SKM-1 treated with dmso at 0.1 percent for 144 hours (cell line): ENCODE results near the gene SLFN12L.
A peak's percentile ranks its signal among the peaks of the same experiment; 100 is the strongest.
"Not testable (repeated sequence)": the region's sequence is repeated elsewhere in the genome, so short reads cannot be mapped to it uniquely, and the experiment has no call there.

ENCODE experiments used
- DNase-seq: peaks from one replicate; lab custom pipeline; 2025; ENCODE audit not compliant: unreplicated experiment; lab: John Stamatoyannopoulos, UW

SLFN12L gene

DNA sequence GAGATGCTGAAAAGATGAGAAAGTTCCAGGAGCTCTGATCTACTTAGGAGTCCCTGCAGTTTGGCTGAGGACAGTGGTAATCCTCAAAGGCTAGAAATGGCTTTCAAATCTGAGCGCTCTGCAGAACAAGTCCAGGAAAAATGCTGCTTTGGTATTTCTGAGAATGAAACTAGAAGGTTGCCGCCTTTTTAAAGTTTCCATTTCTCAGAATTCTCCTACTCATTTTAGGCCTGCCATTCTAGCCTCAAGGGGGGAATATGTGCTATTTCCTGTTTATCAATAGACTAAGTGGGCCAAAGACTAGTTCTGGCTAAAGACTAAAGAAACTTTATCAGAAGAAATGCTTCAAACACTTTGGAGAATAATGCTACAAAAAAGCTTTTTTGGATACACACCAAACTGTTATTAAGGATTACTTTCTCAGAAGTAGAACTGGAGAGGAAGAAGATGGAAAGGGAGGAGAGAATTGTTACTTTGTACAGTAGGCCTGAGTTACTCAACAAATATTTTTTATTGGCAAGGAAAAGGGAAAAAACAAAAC lies at the start of gene SLFN12L:
TSS of gene SLFN12L (minus strand) at position 78 of the 541 bp plus-strand sequence. CDS start 15,314 bp downstream, outside the sequence.
- no peak for DNase-seq

DNA sequence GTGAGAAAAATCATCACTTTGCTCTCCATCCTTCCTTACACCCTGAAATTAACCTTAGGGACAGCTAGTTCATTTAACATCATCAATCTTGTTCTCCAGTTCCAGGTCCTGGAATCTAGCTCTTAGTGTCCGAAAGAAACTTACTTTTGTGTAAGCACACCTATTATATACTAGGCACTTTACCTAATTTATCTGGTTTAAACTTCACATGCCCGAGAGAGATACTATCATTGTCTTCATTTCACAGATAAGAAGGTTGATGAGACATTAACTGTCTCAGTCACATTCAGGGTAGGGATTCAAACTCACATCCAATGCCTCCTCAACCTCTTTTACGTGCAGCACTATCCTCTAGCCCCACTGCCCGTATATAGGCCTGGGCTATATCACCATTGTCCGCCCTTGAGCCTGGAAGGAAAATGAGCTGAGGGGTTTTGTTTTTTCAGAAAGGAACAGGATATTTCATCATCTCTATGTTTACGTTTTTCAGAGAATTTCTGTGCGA lies 49.1 kb upstream of the SLFN12L start:
- DNase-seq: no peak

DNA sequence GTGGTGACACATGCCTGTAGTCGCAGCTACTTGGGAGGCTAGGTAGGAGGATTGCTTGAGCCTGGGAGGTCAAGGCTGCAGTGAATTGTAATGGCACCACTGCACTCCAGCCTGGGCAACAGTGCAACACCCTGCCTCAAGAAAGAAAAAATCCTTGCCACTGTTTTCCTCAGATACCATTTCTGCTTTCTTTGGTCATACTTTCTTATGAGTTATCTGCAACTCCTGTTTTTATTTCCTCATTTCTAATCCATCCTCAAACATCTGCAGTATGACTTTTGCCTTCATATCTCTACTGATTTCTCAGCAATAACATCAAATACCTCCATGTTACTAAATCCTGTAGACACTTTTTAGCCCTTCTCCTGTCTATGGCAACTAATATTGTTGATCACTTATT lies 46.6 kb upstream of the SLFN12L start:
- peak; percentile 8 for DNase-seq

DNA sequence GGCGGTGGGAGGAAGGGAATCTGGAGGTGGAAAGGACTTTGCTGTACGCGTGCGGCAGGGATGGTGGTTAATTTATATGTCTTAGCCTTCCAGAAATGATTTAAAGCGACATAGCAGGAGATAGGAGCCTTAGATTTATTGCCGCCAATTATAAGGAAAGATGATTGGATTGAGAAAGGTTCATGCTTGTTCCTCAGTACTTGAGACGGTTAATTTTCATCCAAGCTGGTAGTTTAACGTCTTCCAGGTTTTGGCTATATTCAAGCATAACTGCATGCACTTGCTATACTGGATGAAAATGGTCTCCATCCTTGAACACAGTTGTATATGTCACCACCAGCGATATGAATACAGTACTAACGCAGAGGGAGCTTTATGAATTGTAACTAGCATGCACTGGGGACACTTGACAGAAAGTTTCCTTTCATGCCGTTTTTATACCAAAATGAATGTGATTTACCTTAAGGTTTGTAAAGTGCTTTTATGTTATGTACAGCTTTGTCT lies 41.5 kb upstream of the SLFN12L start:
- no peak for DNase-seq

DNA sequence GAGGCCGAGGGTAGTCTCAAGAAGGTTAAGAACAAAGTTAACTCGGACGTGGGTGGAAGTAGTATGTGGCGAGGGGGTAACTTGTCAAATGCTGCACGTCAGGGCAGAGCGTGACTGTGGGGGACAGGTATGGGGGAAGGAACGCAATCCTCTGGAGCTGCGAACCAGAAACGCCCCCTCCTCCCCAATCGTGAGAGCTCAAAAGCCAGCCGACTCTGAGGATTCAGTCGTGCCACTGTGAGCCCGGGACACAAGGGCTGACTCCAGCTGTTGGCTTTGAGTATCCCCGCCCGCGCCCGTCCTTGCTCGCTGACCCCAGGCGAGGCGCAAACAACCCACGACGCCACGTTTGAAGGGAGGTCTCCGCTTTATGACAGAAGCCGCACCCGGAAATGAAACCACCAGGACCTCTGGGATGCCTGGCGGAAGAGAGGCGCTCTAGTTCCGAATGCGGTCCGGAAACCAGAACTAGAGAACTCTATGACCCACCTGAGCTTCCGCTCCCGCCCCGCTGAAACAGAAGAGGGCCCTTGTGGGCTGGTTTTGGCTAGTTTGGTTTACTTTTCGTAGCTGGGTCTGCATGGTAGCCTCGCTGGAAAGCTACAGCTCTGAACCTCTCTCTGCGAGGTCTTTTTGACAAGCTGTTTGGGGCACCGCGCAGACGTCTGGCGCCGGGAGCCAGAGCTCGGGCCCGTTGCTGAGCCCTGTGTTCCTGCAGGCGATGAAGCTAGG lies 40.9 kb upstream of the SLFN12L start, which contains the start of gene PEX12:
TSS of gene PEX12 (minus strand) at position 375 of the 732 bp plus-strand sequence. CDS start 550 bp downstream, outside the sequence.
- peak; percentile 70 for DNase-seq

DNA sequence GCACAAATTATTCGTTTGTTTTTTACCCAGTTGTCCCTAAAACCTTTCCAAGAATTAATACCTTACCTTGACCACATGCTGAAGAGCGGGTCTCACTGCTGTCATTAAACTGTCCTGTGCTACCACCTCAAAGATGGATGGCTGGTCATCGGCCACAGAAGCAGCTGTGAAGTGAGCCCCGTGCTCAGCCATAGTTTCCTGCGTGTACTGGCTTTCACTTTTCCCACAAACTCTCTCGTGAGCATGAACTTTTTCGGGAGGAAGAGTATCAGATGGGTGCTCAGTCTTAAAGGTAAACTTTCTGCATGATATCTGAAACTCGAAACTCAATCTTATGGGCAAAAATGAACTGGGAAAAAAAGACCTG lies 40.3 kb upstream of the SLFN12L start:
- no peak for DNase-seq

DNA sequence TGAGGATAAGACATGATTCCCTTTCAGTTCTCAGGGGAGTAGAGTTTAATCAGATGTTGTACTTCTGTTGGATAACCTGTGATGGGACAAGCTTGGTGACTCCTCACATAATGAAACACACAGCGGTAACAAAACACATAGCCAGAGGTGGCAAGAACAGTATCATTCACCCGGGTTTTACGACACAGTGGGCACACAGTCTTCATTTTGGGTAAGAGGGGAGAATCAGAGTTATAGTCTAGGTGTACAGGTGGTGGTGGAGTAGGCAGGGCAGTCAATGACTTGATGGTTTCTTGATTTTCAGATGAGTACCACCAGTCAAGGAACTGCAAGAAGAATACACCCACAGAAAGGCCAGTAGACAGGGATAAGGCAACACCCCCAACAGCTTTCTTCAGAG lies 38.3 kb upstream of the SLFN12L start:
- no peak for DNase-seq

DNA sequence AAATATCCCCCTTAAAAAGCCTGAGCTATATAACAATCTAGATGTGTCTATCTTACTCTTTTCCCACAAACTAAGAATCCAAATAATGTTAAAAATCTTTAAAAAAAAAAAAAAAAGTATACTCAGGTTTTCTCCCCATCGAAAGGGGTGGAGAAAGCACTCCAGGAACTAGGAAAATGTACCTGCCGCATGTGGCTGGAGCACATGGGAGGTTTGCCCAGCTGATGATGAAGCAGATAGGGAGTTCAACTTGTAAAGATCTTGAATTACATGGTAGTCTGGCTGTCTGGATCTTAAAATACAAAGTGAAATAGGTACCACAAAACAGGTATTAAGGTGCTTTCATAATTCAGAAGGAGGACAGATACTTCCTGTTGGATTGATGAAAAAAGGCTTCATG lies 31.9 kb upstream of the SLFN12L start:
- no peak for DNase-seq

DNA sequence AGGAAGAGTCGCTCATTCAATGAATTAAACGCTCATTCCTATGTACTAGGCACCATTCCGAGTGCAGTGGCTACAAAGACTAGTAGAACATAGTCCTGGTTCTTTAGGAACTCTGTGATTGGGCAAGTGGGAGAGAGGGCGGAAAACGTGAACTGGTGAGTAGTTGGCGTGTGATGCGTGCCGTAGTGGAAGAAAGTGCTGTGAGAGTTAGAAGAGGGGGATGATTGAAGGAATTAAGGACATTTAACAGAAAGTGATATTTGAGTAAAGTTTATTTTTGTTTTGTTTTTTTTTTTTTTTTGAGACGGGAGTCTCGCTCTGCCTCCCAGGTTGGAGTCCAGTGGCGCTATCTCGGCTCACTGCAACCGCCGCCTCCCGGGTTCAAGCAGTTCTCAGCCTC lies 31.1 kb upstream of the SLFN12L start:
- DNase-seq: no peak

DNA sequence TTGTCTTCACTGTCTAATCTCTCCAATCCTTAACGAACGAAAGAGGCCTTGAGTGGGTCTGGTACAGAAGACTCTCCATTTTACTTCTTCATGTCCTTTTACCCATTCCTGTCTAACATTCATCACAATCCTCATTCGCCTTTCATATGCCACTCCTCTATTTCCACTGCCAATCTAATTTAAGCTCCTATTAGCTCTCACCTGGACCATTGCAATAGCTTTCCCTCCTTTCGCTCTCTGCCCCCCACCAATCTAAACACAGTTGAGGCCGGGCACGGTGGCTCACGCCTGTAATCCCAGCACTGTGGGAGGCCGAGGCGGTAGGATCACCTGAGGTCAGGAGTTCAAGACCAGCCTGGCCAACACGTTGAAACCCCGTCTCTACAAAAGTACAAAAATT lies 29.5 kb upstream of the SLFN12L start:
- DNase-seq: no peak

DNA sequence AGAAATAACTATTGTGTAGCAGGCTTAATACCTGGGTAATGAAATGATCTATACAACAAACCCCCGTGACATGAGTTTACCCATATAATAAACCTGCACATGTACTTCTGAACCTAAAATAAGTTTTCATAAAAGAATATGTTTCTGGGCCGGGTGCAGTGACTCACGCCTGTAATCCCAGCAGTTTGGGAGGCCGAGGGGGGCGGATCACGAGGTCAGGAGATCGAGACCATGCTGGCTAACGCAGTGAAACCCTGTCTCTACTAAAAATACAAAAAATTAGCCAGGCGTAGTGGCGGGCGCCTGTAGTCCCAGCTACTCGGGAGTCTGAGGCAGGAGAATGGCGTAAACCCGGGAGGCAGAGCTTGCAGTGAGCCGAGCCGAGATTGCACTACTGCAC lies 25.7 kb upstream of the SLFN12L start:
- not testable (repeated sequence) for DNase-seq

DNA sequence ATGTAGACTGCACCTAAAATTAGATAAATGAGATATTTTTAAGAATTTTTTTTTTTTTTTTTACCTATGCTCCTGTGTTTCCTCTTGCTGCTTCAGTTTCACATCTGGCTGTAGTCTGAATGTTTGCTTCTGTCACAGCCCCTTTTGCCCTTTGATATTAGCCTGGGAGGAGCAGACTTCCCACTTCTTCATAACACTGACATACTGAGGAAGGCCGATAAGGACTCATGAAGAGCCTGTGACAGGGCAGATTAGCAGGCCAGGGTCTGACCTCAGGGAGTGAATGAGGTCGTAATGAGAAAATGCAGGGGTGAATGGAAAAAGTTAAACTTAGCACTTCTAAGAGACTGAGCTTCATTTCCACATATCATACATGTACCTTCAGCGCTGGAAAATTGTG lies 23.2 kb upstream of the SLFN12L start, which contains the start of gene SLFN14:
TSS of gene SLFN14 (minus strand) at position 117 of the 400 bp plus-strand sequence. CDS start 2,757 bp downstream, outside the sequence.
- DNase-seq: no peak

DNA sequence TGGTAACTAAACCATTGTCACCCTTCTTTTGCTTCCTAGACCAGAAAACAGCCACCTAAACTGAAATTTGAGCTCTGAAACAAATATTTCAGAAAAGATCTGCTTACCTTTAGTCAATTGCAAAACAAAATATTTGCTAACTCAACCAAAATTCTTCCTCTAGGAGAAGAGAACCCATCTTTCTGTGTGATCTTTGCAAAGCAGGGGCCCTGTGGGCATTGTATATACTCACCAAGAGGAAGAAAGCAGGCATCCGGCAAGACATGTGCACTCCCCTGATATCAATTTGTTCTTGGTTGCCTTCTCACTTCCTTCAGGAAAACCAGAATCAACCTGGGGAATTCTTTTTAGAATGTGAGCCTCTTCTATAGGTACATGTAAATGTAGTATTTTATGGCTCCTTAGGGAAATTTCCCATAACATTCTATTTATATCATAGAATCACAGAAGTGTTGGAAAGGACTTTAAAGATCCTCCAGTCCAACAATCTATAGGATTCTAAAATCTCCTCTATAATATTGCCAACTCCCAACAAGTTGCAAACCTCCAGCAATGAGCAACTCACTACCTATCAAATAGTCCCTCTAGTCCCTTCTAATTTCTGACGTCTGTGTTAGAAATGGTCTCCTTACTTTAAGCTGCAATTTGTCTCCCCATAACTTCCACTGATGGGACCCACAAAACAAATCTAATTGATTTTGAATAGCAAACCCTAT lies 22.2 kb upstream of the SLFN12L start:
- DNase-seq: no peak

DNA sequence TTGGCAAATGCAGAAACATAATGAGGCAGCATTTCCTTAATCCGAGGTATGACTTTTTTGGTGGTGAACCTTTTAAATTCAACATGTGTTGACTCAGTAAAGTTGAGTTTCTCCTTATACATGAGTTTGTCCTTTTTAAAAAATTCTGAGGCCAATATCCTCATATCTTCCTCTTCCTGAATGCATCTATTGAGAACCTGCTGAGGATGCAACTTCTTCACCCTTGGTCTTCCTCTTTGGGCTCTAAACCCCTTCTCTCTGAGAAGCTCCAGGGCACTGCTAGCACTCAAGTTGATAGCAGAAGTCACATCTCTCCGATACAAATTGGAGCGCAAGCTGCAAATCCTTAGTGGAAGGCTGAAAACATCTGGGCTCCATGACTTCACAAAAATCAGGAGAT lies 19.9 kb upstream of the SLFN12L start:
- DNase-seq: no peak

DNA sequence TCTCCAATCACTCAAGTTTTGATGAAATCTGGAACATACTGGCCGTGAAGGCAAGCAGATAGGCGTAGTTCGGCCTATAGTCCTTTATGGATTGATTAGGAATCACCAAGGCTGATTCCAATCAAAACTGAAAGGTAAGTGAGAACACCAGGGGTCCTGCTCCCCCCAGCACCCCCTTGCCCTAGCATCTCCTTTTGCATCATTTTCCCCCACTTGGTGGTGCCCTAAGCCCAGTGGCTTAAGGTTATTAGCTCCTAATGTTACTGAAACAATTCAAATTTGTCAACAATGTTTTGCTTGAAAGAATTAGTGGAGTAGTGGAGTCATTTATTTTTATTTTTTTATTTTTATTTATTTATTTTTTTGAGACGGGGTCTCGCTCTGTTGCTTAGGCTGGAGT lies 18.2 kb upstream of the SLFN12L start:
- DNase-seq: no peak

DNA sequence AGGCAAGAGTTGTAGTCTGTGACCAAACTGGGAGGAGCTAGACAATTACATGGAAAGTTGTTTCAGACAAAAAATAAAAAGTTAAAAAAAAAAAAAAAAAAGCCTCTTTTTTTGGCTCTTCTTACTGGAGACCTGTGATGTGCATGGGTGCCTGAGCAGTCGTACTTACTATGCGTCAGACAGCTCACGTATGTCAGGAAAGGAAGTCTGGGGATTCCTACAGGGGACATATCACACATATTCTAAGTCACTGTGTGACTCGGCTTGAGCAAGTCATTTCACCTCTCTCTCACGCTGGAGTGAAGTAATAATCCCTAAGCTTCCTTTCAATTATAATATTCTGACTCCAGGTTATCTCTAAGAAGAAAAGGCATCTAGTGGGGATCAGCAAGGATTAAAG lies 17.2 kb upstream of the SLFN12L start:
- no peak for DNase-seq

DNA sequence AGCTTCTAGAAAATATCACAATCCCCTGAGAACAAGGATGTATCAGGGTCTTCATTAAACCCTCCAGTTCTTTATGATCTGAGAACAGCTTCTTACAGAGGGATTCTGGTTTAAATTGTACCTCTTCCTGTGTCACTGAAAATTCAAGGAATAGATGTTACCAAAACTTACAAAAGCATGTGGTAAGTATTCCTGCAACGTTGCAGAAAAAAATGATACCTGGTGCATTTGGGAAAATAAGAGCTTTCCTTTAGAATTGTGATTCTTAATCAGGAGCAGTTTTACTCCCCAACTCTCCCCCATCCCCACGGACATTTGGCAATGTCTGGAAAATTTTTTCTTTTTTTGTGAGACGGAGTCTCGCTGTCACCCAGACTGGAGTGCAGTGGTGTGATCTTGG lies 15.8 kb upstream of the SLFN12L start:
- DNase-seq: no peak

DNA sequence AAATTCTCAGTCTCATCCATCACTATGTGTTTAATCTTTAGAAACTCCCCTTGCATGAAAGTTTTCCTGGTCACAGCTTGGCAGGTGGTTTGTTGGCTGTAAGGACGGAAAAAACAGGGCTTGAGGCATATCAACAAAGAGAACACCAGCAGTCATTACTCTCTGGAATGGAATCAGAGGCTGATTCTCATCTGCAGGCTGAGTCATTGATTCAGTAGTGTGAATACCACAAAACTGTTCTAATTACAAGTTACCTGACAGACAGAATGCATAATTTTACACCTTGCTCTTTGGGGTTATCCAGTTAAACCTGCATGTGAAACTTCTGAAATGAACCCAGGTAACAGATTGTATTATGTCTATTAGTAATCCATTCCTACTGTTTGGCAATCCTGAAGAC lies 11.5 kb upstream of the SLFN12L start:
- no peak for DNase-seq

DNA sequence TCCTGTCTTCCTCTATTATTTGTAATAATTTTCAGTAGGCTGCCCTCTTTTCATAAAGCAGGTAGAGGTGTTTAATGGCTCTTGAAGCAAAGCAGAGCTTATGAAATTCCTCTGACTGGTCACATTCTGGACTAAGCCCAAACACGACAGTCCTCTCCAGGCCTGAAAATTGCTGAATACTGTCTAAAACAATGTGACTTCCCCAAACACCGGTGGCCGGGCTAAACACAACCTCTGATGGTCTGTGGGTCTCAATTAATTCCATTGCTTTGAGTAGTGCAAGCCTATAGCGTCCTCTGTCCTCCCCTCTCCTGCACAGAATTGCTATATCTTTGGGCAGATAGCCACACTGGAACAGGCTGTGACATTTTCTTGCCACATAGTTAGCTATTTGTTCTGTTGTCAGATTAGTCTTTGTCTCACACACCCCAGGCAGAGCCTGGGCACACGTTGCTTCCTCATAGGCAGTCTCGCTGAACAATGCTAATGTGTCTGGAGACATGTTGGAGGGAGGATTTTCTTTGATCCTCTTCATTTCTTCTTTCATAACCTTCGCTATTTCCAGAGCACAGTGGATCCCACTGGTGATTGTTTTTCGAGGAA lies 10.8 kb upstream of the SLFN12L start:
- no peak for DNase-seq

DNA sequence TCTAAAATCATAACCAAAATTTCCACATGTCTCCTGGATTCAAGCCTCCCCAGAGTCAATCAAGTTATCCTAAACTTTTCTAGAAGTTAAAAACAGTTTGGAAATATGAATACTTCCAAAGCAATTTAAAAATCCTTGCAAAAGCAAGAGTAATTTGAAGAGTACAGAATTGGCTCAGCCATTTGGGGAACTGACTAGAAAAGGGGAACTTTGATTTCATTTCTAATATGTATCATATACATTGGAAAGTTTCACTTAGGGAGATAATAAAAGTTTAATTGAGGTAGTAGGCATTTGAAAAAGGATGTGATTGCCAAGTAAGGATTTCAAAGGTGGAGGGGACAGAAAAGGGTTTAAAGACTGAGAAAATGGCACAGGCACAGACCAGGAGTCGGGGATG lies 9.0 kb upstream of the SLFN12L start:
- DNase-seq: peak; percentile 6

DNA sequence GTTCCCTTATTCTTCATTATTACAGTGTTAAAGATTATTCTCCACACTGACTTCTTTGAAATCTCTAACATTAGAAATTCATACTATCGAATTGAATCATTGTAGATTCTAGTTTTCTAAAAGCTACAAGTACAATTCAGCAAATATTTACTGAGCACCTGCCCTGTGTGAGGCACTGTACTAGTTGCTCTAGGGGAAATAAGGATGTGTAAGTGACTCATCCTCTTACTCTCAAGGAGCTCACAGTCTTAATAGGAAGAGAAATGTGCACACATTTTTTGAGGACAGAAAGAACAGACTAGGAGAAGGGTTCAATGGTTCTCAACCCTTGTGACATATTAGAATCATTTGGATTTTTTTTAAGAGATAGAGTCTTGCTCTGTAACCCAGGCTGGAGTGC lies 7.7 kb upstream of the SLFN12L start:
- no peak for DNase-seq
